ENCODE measurements around the gene GRK5.

Gene GRK5

DNA sequence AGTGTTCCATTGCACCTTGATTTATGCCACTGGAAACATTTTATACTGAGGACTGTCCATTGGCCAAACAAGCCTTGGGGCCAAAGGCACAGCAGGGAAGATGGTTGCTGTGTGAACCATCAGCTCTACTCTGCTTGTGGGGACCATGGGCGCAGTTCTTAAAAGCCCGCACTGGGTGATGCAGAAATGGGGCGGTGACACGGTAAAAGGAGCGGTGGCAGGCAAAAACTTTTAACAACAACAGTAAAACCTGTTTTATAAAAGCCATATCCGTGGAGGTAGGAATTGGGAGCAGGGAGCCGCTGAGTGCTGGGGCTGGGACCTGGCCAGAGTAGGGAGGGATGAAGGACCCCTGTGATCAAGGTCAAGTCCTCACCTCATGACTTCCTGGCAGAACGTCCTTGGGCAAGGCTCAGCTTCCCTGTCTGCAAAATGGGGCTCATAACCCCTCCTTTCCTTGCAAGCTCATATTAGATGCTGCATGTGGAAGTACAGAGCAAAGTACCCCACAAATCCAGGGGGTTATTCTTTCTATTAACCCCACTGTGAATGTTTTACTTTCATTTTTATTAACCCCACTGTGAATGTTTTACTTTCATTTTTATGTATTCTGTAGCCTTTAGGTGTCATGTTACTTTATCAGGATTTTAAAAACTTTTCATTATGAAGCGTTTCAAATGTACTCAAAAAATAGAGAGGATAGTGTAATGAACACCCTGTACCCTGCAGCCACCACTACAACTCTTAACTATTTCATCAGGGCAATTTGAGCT, 78.3 kb downstream of the GRK5 start:
- ChIA-PET CTCF (interaction anchor here (1.2 kb wide), 1 partner anchor 77 kb away, joined by 6 read pairs; no protein-coding TSS in a partner anchor), POLR2A (no interaction called here)
- no peak for DNase-seq (ENCODE audit: extremely low spot score)
- no peak for TF ChIP-seq NFRKB (IDR thresholded peaks at IDR 0.05)
- TF ChIP-seq SUZ12 (IDR thresholded peaks at IDR 0.05): no peak
- TF ChIP-seq ARNT (IDR thresholded peaks at IDR 0.05): no peak
- no peak for TF ChIP-seq FOXA1 (IDR thresholded peaks at IDR 0.05)
- TF ChIP-seq FOXK2 (IDR thresholded peaks at IDR 0.05): no peak
- TF ChIP-seq BHLHE40 (IDR thresholded peaks at IDR 0.05; ENCODE audit: borderline replicate concordance): no peak

DNA sequence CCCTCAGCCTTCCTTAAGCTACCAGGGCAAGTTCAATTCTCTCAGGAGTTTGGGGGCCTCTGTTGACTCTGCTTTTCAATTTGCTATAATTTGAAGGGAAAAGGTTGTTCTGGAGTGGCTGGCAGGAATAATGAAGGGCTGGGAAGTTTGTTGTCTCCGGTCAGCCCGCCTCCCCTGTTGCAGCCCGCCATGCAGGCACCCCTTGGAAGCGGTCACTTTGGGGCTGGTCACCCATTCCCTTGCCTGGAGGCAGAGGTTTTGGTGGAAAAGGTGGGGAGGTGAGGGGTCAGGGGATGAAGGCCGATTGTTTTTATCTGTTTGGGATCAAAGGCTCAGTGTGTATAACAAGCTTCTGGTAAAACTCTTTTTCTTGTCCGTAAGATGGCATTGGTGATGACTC, 79.1 kb downstream of the GRK5 start:
- TF ChIP-seq SUZ12 (IDR thresholded peaks at IDR 0.05) (no peak), NFRKB (IDR thresholded peaks at IDR 0.05) (no peak), L3MBTL2 (conservative IDR thresholded peaks at IDR 0.05) (no peak), TARDBP (IDR thresholded peaks at IDR 0.05) (no peak), FOXK2 (IDR thresholded peaks at IDR 0.05) (no peak), ARNT (IDR thresholded peaks at IDR 0.05) (no peak), FOXM1 (IDR thresholded peaks at IDR 0.05; ENCODE audit: borderline replicate concordance) (no peak), ELF4 (IDR thresholded peaks at IDR 0.05) (no peak), BHLHE40 (IDR thresholded peaks at IDR 0.05; ENCODE audit: borderline replicate concordance) (no peak), FOXA1 (IDR thresholded peaks at IDR 0.05) (no peak), CTBP1 (IDR thresholded peaks at IDR 0.05; ENCODE audit: borderline replicate concordance) (no peak), HDGF (IDR thresholded peaks at IDR 0.05; ENCODE audit: borderline replicate concordance) (no peak), ZNF384 (IDR thresholded peaks at IDR 0.05) (no peak), LEF1 (IDR thresholded peaks at IDR 0.05; ENCODE audit: borderline replicate concordance) (no peak)
- TF ChIP-seq, protein P1, sequence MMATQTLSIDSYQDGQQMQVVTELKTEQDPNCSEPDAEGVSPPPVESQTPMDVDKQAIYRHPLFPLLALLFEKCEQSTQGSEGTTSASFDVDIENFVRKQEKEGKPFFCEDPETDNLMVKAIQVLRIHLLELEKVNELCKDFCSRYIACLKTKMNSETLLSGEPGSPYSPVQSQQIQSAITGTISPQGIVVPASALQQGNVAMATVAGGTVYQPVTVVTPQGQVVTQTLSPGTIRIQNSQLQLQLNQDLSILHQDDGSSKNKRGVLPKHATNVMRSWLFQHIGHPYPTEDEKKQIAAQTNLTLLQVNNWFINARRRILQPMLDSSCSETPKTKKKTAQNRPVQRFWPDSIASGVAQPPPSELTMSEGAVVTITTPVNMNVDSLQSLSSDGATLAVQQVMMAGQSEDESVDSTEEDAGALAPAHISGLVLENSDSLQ (IDR thresholded peaks at IDR 0.05): no peak
- DNase-seq (ENCODE audit: extremely low spot score): no peak
- CTCF ChIA-PET: interaction anchor here (1.2 kb wide), 1 partner anchor 78 kb away, joined by 6 read pairs; no protein-coding TSS in a partner anchor
- POLR2A ChIA-PET: no interaction called here

DNA sequence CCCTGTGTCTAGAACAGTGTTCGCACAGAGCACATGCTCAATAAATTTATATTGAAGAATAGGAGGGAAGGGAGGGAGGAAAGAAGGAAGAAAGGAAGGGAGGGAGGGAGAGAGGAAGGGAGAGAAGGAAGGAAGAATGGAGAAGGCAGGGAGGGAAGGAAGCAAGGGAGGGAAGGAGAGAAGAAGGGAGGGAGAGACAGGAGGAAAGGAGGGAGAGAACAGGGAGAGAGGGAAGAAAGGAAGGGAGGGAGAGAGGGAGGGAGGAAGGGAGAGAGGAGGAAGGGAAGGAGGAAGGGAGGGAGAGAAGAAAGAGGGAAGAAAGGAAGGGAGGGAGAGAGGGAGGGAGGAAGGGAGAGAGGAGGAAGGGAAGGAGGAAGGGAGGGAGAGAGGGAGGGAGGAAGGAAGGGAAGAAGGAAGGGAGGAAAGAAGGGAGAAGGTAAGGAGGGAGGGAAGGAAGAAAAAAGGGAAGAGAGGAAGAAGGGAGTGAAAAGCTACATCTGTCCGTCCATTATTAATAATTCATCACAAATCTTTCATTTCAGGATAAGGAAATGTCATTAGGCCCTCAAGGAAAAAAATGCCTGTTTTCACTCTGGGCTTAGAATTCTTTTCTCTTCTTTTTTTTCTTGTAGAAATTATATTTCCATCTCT, 79.7 kb downstream of the GRK5 start:
- no peak for TF ChIP-seq FOXK2 (IDR thresholded peaks at IDR 0.05)
- no peak for TF ChIP-seq SUZ12 (IDR thresholded peaks at IDR 0.05)
- TF ChIP-seq L3MBTL2 (conservative IDR thresholded peaks at IDR 0.05): no peak
- no peak for TF ChIP-seq LEF1 (IDR thresholded peaks at IDR 0.05; ENCODE audit: borderline replicate concordance)
- no peak for TF ChIP-seq NFRKB (IDR thresholded peaks at IDR 0.05)
- DNase-seq (ENCODE audit: extremely low spot score): no peak
- POLR2A ChIA-PET: no interaction called here
- CTCF ChIA-PET: interaction anchor here (1.2 kb wide), 1 partner anchor 78 kb away, joined by 6 read pairs; no protein-coding TSS in a partner anchor

DNA sequence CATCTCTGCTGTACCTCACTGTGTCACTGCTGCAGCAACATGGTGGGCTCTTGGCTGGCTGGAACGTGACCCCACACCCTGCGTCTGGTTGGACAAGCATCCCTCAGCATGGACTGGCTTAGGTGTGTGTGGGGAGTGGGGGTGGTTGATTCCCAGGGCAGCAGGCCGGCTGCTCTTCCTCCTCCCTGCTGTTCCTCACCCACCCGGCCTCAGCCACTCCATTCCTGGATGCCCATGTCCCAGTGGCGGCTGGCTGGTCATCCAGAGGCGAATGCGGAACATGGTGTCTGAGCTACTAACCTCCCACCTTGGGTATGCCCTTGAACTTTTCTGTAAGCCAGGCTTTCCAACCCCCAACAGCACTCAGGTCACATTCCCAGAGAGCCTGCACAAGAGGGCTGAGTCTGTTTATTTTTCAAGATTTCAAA, 81.2 kb downstream of the GRK5 start:
- no peak for DNase-seq (ENCODE audit: extremely low spot score)
- TF ChIP-seq ZNF384 (IDR thresholded peaks at IDR 0.05): no peak
- no peak for TF ChIP-seq FOXK2 (IDR thresholded peaks at IDR 0.05)
- TF ChIP-seq ELF4 (IDR thresholded peaks at IDR 0.05): no peak
- TF ChIP-seq SUZ12 (IDR thresholded peaks at IDR 0.05): no peak
- TF ChIP-seq ARNT (IDR thresholded peaks at IDR 0.05): no peak
- TF ChIP-seq, protein P1 (IDR thresholded peaks at IDR 0.05): no peak
- no peak for TF ChIP-seq BHLHE40 (IDR thresholded peaks at IDR 0.05; ENCODE audit: borderline replicate concordance)
- no peak for TF ChIP-seq SP1 (IDR thresholded peaks at IDR 0.05)
- no peak for TF ChIP-seq CTBP1 (IDR thresholded peaks at IDR 0.05; ENCODE audit: borderline replicate concordance)
- TF ChIP-seq FOXA1 (IDR thresholded peaks at IDR 0.05): no peak
- no peak for TF ChIP-seq NFRKB (IDR thresholded peaks at IDR 0.05)
- TF ChIP-seq LEF1 (IDR thresholded peaks at IDR 0.05; ENCODE audit: borderline replicate concordance): no peak
- no peak for TF ChIP-seq HDGF (IDR thresholded peaks at IDR 0.05; ENCODE audit: borderline replicate concordance)
- TF ChIP-seq L3MBTL2 (conservative IDR thresholded peaks at IDR 0.05): no peak
- no peak for TF ChIP-seq FOXM1 (IDR thresholded peaks at IDR 0.05; ENCODE audit: borderline replicate concordance)
- CTCF ChIA-PET: interaction anchor here (2.8 kb wide), 1 partner anchor 82 kb away, joined by 9 read pairs; the partner anchor contains the start of gene GRK5
- POLR2A ChIA-PET: no interaction called here

DNA sequence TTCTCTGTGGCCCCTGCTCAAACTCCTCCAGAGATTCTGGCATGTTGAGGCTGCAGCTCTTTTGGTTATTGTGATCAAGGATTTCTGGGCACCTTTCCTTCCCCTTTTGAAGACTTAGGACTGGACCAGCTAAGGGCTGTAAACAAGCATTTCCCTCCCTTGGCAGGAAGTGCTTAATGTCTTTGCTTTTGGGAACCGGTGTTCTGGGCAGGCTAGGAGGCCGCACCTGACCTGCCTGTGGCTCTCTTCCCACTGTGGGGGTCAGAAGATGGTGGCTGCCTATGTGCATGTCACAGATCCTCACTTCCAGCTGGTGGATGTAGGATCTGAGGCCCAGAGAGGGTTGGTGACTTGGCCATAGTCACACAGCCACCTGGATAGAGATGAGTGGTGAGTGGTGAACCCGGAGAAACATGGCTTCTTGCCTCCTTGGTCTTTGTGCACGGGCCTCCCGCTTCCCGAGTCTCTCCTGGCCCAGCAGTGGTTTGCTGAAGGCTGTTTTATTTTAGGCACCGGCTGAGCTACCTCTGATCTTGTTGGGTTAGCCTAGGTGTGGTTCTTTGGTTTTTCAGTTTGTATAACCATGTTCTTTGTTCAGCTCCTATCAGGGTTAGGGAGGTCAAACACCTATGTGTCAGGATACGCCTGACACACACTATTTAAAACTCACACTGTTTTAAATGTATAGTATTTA, 82.0 kb downstream of the GRK5 start:
- DNase-seq (ENCODE audit: extremely low spot score): no peak
- POLR2A ChIA-PET: no interaction called here
- CTCF ChIA-PET: interaction anchor here (2.8 kb wide), 1 partner anchor 83 kb away, joined by 9 read pairs; the partner anchor contains the start of gene GRK5
- TF ChIP-seq LEF1 (IDR thresholded peaks at IDR 0.05; ENCODE audit: borderline replicate concordance) (no peak), FOXK2 (IDR thresholded peaks at IDR 0.05) (no peak), HDGF (IDR thresholded peaks at IDR 0.05; ENCODE audit: borderline replicate concordance) (no peak), TARDBP (IDR thresholded peaks at IDR 0.05) (no peak), BHLHE40 (IDR thresholded peaks at IDR 0.05; ENCODE audit: borderline replicate concordance) (no peak), CTBP1 (IDR thresholded peaks at IDR 0.05; ENCODE audit: borderline replicate concordance) (no peak), SP1 (IDR thresholded peaks at IDR 0.05) (no peak), ZNF384 (IDR thresholded peaks at IDR 0.05) (no peak)

All from HEK293T (cell line).